ENCODE results near the gene CCDC91. TPM values are rescaled to one million over a fixed set of nuclear protein-coding genes. Genes with fewer than 3 reads are reported as not detected.
"Not testable (repeated sequence)": the region's sequence is repeated elsewhere in the genome, so short reads cannot be mapped to it uniquely, and the experiment has no call there.

Gene CCDC91
- total RNA-seq, 4 donors from 2014 or later = 55.6 to 74.0 (median 62.6) TPM

DNA sequence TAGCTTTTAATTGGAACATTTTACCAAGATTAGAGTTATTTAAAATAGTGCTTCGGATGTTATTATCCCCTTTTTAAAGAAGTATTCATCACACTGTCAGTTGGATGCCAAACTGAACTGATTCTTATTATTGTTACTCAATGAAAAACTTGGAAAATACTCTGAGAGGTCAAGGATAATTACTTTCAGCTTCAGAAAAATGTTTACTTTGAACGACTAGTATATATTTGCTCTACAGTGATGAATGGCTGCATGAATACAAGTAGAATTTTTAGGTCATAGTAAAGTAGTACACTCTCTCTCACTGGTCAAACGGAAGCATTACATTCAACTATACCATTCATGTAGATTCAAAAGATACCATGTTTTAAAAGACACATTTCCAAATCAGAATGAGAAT, 269.2 kb downstream of the CCDC91 start:
- H3K27ac ChIP-seq = no peak overlapping the region
- H3K27me3 ChIP-seq = no peaks in the 10 kb centered on the region
- WGBS, 2 donors = 74 to 82% methylated on average over 3 of the region's 3 CpGs
- H3K36me3 ChIP-seq = no peaks in the 10 kb centered on the region
- no peak overlapping the region for H3K4me3 ChIP-seq (replicated peaks in 1 of 3)
- no peaks in the 10 kb centered on the region for H3K9me3 ChIP-seq
- TF ChIP-seq POLR2A (IDR thresholded peaks at IDR 0.05) = no peak
- TF ChIP-seq, protein P1, sequence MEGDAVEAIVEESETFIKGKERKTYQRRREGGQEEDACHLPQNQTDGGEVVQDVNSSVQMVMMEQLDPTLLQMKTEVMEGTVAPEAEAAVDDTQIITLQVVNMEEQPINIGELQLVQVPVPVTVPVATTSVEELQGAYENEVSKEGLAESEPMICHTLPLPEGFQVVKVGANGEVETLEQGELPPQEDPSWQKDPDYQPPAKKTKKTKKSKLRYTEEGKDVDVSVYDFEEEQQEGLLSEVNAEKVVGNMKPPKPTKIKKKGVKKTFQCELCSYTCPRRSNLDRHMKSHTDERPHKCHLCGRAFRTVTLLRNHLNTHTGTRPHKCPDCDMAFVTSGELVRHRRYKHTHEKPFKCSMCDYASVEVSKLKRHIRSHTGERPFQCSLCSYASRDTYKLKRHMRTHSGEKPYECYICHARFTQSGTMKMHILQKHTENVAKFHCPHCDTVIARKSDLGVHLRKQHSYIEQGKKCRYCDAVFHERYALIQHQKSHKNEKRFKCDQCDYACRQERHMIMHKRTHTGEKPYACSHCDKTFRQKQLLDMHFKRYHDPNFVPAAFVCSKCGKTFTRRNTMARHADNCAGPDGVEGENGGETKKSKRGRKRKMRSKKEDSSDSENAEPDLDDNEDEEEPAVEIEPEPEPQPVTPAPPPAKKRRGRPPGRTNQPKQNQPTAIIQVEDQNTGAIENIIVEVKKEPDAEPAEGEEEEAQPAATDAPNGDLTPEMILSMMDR (IDR thresholded peaks at IDR 0.05) = no peak
- intact Hi-C loops (cut with DNase I) = no loop called here
- H3K4me1 ChIP-seq = no peaks in the 10 kb centered on the region
- no peak for DNase-seq

DNA sequence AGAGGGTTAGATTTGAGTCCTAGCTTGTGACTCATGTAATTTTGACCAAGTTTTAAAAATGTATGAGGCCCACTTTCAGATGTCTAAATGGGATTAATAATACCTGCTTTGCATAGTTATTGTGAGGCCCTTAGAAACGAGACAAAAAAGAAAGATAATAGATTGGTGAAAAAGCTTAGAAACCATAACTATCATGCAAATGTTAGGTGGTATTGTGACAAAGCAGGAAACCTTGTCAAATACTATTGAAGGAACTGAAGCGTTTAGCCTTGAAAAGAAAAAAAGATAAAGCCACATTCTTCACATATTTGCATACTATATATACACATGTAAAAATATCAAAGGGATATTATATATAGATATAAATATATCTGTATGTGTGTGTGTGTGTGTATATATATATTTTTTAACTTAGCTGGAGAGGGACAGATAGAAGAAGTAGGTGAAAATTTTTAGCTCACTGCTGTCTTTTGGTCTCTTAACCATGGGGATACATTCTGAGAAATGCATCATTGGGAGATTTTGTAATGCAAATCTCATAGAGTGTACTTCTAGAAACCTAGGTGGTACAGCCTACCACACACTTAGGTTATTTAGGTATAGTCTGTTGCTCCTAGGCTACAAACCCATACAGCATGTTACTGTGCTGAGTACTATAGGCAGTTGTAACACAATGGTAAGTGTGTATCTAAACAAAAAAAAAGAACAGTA, 270.3 kb downstream of the CCDC91 start:
- intact Hi-C loops (cut with DNase I) = no loop called here
- Histone ChIP-seq H3K4me3 (replicated peaks in 1 of 3) (no peak overlapping the region), H3K9me3 (no peaks in the 10 kb centered on the region), H3K36me3 (no peaks in the 10 kb centered on the region), H3K27me3 (no peaks in the 10 kb centered on the region), H3K27ac (no peak overlapping the region), H3K4me1 (no peaks in the 10 kb centered on the region)
- DNase-seq = no peak
- 74 to 86% methylated on average over 2 of the region's 2 CpGs for WGBS, 2 donors
- TF ChIP-seq, protein P1 (IDR thresholded peaks at IDR 0.05) = no peak
- TF ChIP-seq POLR2A (IDR thresholded peaks at IDR 0.05) = no peak

DNA sequence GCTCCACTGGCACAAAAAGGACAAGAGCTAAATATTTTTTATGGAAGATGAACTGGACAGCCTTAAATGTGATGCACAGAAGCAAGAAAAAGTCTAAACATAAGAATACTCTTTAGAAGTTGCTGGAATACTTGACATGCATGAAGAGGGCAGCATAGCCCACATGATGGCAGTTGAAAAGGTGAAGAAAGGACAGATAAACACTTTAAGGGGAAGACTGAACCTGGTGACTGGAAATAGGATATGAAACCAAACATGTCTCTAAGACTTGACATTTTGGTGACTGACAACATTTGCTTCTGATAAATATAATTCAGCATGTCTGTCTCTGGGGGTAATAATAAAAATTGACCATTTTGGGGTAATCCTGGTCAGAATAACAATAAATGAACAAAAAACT, 273.1 kb downstream of the CCDC91 start:
- Histone ChIP-seq H3K27me3 (no peaks in the 10 kb centered on the region), H3K27ac (no peak overlapping the region), H3K36me3 (no peaks in the 10 kb centered on the region), H3K4me1 (no peaks in the 10 kb centered on the region), H3K4me3 (replicated peaks in 1 of 3) (no peak overlapping the region), H3K9me3 (no peaks in the 10 kb centered on the region)
- intact Hi-C loops (cut with DNase I) = no loop called here
- DNase-seq = no peak
- no peak for TF ChIP-seq POLR2A (IDR thresholded peaks at IDR 0.05)
- TF ChIP-seq, protein P1 (IDR thresholded peaks at IDR 0.05) = no peak

DNA sequence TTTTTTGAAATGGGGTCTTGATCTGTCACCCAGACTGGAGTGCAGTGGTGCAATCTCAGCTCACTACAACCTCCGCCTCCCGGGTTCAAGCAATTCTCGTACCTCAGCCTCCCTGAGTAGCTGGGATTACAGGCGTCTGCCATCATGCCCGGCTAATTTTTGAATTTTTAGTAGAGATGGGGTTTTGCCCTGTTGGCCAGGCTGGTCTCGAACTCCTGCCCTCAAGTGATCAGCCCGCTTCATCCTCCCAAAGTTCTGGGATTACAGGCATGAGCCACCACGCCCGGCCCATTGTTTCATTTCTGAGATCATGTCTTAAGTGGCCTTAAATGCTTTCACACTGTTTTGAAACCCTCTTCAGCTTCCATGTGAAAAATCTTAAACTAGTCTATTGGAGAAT, 281.5 kb downstream of the CCDC91 start:
- H3K4me1 ChIP-seq; H3K36me3 ChIP-seq; DNase-seq; H3K9me3 ChIP-seq; H3K27me3 ChIP-seq; H3K27ac ChIP-seq; intact Hi-C loops (cut with DNase I); H3K4me3 ChIP-seq (replicated peaks in 1 of 3): not testable (repeated sequence)
- WGBS, 2 donors = 98 to 99% methylated on average over 9 of the region's 9 CpGs

DNA sequence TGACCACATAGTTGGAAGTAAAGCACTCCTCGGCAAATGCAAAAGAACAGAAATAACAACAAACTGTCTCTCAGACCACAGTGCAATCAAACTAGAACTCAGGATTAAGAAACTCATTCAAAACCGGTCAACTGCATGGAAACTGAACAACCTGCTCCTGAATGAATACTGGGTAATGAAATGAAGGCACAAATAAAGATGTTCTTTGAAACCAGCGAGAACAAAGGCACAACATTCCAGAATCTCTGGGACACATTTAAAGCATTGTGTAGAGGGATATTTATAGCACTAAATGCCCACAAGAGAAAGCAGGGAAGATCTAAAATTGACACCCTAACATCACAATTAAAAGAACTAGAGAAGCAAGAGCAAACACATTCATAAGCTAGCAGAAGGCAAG, 285.9 kb downstream of the CCDC91 start:
- H3K4me1 ChIP-seq; intact Hi-C loops (cut with DNase I); H3K27ac ChIP-seq; DNase-seq; H3K9me3 ChIP-seq; H3K36me3 ChIP-seq; H3K4me3 ChIP-seq (replicated peaks in 1 of 3); H3K27me3 ChIP-seq: not testable (repeated sequence)
- WGBS, 2 donors = 79 to 95% methylated on average over 3 of the region's 3 CpGs

DNA sequence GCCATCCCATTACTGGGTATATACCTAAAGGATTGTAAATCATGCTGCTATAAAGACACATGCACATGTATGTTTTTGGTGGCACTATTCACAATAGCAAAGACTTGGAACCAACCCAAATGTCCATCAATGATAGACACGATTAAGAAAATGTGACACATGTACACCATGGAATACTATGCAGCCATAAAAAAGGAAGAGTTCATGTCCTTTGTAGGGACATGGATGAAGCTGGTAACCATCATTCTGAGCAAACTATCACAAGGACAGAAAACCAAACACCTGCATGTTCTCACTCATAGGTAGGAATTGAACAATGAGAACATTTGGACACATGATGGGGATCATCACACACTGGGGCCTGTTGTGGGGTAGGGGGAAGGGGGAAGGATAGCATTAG, 288.8 kb downstream of the CCDC91 start:
- H3K9me3 ChIP-seq; H3K4me1 ChIP-seq; DNase-seq; intact Hi-C loops (cut with DNase I); H3K27ac ChIP-seq; H3K27me3 ChIP-seq; H3K4me3 ChIP-seq (replicated peaks in 1 of 3); H3K36me3 ChIP-seq: not testable (repeated sequence)
- WGBS, 2 donors = 95 to 97% methylated on average over 1 of the region's 1 CpG

DNA sequence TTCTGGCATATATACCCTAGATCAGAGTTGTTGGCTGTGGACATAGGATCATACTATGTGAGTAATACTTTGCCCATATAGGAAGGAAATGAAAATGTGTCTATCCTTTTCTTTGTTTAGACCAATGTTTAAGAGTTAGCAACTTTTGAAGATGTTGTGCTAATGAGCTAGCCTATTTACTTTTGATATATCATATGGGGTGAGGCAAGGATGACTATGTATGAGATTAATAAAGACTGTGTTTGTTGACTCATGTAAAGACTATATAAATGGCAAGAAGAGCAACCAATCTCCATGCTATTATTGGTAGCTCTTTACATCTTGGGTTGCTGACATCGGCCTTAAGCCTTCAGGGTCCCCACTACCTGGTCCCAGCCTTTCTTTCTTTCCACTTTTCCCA, 289.4 kb downstream of the CCDC91 start:
- no peak for TF ChIP-seq POLR2A (IDR thresholded peaks at IDR 0.05)
- TF ChIP-seq, protein P1 (IDR thresholded peaks at IDR 0.05) = no peak
- DNase-seq = no peak
- Histone ChIP-seq H3K36me3 (no peaks in the 10 kb centered on the region), H3K9me3 (no peaks in the 10 kb centered on the region), H3K4me1 (no peaks in the 10 kb centered on the region), H3K4me3 (replicated peaks in 1 of 3) (no peak overlapping the region), H3K27ac (no peak overlapping the region), H3K27me3 (no peaks in the 10 kb centered on the region)
- intact Hi-C loops (cut with DNase I) = no loop called here
- 85 to 100% methylated on average over 1 of the region's 1 CpG for WGBS, 2 donors
